Mesenteric fat pad (tissue), 1 donor: ENCODE data around the gene EFCAB6. TPM values are rescaled to one million over a fixed set of nuclear protein-coding genes. Genes with fewer than 3 reads are reported as not detected.

Source experiments
- DNase-seq: peaks from one replicate; pipeline ENCODE4 v3.0.0-alpha.2; 2020; ENCODE audit warnings: low spot score
- total RNA-seq: library from RNA; stranded (reverse); fragmentation: NEBNext Ultra II Directional; extraction: Animal tissue kit (Norgen Biotek cat#: 25700); gene quantifications from one replicate; pipeline ENCODE4 v1.2.1, GENCODE V29; 2021
- donor health status: DM: yes; HTN: yes; CAD: no.

Gene EFCAB6
- total RNA-seq, 1 donor from 2014 or later = 1.3 TPM

DNA sequence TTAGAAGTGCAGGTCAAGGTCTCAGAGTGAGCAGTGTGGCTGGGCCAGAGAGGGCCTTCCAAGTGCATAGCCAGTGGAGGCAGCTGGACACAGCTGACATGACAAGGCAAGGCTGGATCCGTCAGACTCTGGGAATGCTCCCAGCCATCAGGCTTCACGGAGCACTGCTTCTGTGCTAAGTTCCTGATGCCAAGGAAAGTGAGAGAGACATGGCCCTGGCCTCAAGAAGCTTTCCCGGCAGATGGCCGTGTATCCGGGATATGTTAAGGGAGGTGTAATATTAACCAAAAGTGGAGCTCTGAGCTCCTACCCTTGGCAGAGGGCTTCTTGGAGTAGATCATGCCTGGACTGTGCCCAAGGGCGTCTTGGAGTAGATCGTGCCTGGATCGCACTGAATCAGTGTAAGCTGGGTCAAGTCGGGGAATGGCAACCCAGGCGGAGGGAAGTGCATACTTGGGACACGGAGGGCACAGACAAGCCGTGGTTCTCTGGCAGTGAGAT, 7.4 kb upstream of the EFCAB6 start:
- peak; percentile 87 for DNase-seq

DNA sequence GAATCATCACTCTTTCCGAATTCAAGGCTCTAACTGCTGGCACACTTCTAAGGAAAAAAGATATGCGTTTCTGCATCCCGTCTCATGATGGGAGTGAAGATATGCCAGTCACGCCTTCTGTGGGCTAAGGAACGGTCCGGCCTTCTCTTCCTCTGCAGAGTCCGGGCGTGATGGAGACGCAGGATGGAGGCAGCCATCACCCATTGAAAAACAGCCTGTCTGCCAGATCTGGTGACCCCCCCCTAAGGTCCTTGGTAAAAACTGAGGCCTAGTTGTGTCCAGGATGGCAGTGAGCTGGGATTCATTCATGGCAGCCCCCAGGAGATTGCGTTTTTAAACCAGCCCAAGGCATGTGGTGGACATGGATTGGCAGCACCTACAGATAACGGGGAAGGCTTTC, 6.9 kb upstream of the EFCAB6 start:
- no peak for DNase-seq

DNA sequence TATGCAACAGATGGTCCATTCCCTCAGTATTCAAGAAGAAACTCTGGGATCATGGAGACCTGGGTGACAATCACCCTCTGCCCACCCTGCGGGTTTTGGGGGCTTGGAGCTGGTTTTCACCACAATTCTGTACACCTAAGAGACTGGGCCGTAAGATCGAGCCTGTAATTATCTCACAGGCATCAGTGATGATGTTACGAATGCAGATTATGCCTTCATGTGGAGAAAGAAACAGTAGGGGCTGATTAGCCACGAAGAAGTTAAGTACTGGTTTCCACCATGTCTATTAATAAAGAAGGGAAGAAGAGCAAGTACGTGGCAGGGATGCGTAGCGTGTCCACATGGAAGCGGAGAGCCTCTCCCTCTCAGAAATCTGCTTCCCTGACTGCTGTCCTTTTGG, 5.3 kb upstream of the EFCAB6 start:
- no peak for DNase-seq

DNA sequence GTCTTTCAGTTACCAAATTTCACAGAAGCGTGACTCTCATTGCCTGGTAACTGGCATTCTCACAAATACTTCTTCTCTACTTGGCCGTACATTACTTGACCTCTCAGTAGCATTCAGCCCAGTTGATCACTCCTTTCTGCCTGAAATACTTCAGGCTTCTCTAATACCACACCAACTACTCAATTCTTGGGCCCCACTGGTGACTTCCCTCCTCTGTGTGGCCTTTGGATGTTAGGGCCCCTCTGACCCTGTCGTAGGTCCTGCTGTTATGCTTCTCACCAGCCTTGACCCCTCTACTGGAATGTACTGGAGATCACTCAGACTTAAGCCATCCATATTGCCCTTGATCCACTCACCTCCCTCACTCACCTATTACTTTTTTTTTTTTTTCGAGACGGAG, 2.2 kb upstream of the EFCAB6 start:
- DNase-seq = no peak

DNA sequence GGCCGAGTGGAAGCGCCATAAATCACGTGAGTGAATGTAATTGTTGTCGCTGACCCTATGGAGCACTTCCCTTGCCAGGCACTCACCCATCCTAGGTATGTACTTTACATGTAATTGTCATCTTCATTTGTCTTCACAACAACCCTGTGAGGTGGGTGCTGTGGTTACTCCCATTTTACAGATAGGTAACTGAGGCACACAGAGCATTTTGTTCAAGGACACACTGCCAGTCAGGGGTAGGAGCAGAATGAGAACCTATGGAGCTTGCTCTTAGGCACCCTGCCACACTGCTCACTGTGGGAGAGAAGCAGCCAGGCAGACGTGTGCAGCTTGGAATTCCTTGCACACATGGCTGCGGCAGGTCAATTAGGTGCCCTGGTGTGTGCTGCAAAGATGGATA, 785 bp upstream of the EFCAB6 start:
- DNase-seq = no peak

DNA sequence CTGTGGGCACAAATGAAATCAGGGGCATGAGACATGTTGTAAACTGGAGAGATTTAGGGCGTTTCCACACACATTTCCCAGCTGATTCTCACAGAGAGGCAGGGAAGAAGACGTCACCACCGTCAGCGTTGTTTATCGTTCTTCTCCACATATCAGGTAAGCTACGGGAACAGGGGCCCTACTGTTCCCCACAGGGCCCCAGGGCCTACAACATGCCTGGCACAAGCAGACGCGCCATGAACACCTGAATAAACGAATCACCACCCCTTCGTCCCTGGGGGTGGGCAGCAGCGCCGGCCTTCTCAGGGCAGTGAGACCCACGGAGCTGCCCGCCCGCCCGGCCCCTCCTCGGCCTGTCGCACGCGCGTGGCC, 342 bp downstream of the EFCAB6 start:
- DNase-seq = no peak

DNA sequence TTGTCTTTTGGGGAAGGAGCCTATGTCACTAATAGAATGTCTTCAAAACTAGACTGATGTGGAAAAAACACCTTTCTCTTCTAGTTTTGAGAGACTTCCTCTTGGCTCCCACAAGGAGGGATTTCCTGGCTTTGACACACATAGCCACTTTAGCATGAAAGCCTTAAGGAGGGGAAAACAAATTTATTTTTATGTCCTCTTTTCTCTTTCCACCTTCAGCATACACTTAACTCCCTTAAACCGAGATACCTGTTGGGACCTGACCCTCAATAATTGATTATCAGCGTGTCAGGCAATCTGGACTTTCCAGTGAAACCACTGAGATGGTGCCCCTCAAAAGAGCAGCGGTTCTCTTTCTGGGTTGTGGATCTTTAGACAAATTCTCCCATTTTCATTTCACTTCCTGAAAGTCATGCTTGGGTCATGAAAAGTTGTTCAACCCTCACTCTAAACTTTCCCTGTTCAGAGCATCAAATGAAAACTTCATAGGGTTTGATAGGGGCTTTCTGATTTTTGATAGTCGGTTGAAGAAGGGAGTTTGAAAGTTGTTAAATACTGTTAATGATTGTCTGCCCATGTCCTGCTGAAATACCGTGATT, 9.1 kb downstream of the EFCAB6 start:
- DNase-seq = no peak

DNA sequence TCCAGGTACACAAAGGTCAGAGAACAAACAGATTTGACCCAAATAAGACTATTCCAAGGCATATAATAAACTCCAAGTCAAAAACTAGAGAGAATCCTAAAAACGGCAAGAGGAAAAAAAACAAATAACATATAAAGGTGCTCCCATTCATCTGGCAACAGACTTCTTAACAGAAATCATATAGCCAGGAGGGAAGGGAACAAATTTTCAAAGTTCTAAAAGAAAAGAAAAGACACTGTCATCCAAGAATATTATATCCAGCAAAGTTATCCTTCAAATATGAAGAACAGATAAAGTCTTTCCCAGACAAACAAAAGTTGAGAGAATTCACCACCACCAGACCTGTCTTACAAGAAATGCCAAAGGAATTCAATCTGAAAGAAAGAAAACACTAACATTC, 11.1 kb downstream of the EFCAB6 start:
- DNase-seq = no peak

DNA sequence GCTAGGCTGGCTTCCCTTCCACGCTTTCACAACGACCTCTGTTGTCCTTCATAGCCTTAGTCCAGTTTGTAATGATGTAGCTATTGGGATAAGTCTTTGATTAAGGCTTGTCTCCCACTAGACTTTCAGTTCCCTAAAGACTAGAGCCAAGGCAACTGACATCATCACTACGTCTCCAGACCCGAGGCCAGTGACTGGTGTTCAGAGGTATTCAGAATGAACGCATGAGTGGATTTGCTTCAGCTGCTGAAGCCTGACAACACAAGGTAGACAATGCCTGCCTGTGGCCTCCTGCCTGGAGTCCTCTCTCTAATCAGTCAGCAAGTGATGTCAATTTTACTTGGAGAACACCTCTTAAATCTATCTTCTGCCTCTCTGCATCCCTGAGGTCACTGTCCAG, 13.6 kb downstream of the EFCAB6 start:
- DNase-seq = no peak

DNA sequence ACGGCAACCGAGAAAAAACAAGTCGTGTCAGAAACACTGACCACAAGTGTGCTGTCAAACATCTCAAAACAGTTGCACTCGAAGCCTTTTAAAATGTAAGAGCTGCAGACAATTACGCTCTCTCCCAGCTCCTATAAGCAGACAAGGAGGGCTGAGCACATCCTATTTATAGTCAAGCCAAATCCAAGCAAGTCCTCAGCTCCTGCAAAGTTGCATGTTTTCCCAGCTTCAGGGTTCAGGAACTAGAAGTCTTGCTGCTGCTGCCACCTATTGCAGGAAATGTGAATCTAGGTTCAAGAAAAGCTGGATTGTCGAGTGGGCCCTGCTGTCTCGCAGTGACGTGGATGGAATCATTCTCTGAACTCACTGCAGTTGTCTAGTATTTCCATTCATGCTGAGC, 15.5 kb downstream of the EFCAB6 start:
- DNase-seq = no peak

DNA sequence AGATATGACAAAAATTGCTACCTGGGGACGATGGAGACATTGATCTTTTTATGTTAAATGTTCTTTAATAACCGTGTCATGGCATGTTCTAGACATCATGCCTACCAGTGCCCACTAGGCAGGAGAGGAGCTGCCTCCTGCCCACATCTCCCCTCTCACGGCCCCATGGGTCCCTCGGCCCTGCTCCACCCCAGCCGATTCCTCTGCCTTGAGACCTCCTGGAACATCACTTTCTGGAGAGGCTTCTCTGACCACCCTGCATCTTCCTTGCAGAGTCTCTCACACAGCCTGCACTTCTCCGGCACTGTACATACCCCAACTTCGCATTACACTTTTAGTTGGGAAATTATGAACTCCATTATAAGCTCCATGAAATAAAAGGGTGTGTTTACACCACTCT, 16.8 kb downstream of the EFCAB6 start:
- no peak for DNase-seq

DNA sequence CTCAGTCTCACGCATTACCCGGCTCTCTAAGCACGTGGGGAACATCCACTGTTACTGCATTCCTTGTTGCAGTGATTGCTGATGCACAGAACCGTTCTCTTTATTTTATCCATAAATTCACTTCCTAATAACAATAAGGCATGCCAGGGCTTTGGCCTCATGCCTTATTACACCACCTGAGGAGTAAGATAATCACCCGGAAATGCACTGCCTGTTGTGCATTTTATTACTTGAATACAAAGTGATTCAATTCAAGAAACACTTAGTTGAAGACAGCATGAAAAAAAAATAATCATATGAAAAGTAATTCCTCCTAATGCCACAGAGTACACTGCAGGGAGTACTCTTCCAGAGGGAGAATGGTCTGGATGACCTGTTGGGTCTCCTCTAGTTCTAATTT, 19.2 kb downstream of the EFCAB6 start:
- no peak for DNase-seq

DNA sequence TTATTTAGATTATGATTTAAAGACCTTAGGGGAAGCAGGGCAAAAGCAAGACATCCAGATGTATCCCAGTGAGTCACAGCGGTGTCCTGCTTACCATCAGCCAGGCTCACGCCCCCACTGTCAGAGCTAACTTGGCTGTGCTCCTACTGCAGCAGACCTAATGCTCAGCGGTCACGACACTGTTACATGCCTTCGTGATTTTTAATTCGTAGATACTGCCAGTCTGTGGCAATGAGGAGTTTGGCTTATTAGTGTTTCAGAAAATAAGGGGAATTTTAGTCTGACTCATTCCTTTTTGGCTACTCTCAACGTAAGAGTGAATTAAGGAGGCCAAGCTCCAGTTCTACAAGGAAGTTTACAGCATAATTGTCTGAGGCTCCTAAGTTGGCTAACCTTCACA, 22.7 kb downstream of the EFCAB6 start:
- no peak for DNase-seq

DNA sequence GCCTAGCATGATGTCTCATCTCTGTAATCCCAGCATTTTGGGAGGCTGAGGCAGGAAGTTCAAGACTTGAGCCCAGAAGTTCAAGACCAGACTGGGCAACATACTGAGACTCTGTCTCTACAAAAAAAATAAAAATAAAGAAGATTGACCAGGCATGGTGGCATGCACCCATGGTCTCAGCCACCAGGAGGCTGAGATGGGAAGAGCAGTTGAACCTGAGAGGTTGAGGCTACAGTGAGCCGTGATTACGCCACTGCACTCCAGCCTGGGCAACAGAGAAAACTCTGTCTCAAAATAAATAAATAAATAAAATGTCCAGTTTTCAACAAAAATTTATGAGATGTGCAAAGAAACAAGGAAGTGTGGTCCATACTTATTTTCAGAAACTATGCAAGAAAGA, 28.3 kb downstream of the EFCAB6 start:
- no peak for DNase-seq

DNA sequence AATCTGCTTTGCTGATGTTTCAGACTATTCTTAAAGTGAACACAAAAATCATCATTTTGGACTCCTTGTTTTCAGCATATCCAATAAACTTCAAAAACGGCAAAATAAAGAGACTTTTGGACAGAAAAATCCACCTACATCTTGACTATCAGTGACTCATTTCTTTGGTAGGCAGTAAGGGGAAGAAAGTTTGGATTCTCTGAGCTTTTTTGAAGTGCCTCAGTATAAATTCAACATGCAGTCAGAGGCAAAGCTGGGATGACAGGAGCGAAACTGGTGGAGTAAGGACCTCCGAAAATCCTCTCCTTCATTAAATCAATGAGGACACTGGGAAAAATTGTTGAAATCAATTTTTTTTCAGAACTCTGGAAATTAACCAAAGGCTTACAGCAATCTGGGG, 29.7 kb downstream of the EFCAB6 start:
- DNase-seq = no peak

DNA sequence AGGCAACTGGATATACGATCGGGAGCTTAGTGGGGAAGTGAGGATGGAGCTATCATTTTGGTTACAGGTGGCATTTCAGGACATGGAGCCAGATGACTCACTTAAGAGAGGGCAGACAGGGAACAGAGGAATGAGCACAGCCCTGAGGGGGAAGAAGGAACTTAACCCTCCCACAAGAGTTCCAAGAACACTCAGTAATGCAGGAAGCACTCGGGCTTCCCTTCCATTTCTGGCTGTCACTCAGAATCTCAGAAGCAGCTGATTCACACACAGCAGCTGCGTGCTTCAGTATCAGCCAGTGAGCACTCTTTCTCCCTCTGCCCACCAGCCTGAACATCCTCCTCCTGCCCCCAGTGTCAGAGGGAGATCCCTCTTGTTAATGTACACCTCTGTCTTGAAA, 34.8 kb downstream of the EFCAB6 start:
- DNase-seq = no peak

DNA sequence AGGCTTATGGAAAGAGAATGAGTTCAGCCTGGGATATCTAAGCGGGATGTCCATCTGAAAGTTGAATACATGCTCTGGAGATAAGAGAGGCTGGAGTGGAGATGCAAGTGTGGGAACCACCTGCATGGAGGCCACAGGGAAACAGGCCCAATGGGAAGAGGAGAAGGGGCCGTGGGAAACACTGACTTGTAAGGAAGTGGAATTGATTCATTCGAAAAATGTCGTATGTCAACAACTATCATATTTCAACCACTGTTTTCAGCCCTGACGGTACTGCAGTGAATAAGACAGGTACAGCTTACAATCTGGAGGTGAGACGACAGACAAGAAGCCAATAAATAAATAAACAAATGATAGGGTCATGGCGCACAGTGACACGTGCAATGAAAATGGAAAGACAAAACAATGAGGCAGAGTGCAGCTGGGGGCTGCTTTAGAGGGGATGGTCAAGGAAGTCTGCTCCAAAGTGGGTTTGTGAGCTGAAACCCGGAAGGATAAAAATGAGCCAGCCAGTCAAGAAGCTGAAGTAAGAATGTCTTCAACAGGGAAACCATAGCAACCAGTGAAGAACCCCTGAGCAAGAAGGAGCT, 35.9 kb downstream of the EFCAB6 start:
- DNase-seq = no peak

DNA sequence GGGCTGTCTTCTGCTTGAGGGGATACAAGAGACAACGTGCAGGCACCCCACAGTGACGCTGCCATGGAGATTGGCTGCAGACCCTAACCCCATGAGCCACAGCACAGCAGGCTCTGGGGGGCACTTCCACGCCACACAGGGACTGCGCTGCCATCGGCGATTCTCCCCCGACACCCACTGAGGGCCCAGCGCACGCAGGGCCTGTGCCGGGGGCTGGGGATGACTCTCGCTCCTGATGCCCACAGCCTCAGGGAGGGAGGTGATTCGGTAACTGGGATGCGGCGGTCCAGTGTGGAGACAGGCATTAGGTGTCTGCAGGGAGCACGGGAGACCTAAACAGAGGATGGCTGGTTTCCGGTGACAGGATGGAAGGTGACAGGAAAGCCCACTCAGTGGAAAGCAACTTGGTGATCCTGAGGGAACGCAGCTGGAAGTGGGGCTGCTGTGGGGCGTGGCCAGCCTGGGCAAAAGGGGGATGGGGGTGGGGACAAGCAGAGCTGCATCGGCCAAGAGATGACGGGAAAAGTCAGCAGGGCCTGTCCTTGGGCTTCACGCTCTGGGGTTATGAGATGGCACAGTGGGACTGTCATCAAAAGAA, 37.7 kb downstream of the EFCAB6 start:
- no peak for DNase-seq

DNA sequence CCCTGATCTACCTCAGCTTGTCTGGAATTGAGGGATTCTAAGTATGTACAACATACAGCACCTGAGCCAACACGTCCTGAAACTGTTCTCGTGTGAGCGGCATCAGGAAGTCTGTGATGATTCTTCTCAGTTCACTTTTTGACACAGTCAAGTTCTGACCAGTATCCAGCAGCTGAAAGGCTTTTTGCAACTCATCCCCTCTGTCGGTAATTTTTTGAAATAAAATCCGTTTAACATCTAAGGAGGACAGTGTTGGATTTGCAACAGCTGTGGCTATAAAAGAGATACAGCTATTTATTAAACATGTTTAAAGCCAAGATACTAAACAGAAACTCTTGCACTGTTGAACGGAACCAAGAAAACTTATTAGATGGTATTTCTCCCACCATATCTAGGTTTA, 39.3 kb downstream of the EFCAB6 start:
- DNase-seq = no peak

DNA sequence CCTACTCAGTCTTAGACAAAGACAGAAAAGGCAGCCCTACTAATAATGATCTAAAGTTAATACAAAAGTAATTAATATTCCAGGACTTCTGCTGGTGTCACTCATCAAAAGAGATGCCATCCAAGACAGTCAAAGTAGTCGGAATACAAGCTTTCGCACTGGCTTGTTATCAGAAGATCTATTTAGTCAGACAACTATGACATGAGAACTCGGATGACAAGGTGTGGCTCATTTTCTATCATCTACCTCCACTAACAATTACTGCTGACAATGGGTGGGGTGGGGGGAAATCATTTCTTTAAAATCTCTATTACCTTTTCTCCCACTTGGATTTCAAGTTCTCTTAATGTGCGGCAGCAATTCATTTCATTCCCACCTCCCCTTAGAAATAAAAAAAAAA, 56.7 kb downstream of the EFCAB6 start:
- no peak for DNase-seq

DNA sequence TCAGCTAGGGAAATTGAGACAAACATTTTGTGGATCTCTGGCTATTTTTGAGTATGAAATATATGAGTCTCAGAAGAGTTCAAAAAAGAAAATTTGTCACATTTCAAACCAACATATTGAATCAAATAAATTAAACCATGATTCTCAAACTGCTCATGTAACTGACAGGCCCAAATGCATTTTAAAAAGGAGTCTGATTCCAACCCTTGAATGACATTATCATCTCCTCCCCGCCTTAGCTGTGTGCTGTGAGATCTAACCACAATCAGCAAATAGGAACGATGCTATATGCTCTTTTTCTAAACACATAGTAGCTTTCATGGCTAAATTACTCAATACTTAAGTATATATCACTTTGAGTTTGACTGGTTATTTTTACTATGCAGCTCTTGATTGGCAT, 57.1 kb downstream of the EFCAB6 start:
- DNase-seq = no peak

DNA sequence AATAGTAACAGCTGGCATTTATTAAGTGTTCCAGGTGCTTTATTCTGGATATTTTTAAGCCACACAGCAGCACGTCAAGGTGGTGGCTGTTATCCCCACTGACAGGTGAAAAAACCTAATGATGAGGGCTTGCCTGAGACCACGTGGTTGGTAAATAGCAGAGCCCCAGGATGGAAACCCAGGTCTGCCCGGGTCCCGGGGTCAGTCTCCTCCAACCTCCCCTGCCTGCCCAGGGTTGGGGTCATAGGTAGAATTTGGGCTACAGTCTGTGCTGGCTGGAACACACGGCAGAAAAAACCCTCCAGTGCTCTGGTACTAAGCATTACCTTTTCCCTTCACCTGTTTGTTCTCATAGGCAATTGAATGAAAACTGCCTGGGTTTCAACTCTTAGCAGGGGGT, 57.9 kb downstream of the EFCAB6 start:
- DNase-seq = no peak

DNA sequence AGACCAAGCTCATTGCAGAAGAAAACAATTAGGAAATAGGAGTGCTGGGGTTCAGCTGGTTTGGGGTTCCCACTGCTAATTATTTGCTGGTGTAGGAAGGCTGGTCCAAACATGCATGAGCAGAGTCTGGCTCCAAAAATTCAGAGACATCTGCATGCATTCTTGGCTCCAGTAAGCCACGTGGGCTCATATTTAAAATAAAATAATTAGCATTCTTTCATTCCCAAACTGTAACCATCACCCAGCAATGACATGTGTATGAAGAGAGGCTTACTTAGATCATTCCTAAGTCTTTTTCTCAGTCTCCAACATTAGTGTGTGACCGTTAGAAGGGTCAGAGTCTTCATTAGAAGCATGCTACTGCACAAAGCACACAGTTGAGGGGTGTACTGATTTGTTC, 58.4 kb downstream of the EFCAB6 start:
- DNase-seq = no peak
